Fibroblast of skin of abdomen (primary cell): ENCODE measurements around the gene PIMREG.

Experiments used
- DNase-seq: peaks from one replicate; pipeline ENCODE4 v3.0.0-alpha.2; 2013

The PIMREG gene

DNA sequence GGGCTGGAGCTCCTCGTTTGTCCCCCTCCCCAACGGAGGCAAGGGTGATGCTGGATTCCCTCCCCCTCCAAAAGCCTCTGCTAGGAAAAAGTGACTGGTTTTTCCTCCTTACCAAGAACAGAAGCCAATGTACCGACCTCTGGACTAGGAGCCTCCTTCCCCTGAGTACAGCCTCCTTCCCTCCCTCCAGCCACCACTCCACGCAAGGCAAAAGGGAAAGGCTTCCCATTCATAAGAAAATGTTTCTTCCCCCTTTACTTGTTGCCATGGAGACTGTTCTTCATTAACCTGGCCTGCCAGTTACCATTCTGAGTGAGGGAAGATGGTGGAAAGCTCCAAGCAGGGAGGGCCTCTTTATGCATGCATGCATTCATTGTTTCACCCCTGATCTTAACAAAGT, 4.3 kb upstream of the PIMREG start:
- DNase-seq = no peak

DNA sequence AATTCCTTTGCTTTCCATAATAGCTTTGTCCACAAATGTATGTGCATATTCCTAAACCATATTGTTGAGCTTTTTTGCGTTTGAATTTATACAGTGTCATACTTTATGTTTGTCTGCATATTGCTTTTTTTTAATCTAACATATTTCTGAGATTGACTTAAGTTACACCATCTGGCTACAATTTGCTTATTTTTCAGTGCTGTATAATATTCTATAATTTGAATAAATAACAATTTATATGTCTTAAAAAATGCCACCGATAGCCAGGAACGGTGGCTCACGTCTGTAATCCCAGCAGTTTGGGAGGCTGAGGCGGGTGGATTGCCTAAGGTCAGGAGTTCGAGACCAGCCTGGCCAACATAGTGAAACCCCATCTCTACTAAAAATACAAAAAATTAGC, 1.5 kb upstream of the PIMREG start:
- no peak for DNase-seq

DNA sequence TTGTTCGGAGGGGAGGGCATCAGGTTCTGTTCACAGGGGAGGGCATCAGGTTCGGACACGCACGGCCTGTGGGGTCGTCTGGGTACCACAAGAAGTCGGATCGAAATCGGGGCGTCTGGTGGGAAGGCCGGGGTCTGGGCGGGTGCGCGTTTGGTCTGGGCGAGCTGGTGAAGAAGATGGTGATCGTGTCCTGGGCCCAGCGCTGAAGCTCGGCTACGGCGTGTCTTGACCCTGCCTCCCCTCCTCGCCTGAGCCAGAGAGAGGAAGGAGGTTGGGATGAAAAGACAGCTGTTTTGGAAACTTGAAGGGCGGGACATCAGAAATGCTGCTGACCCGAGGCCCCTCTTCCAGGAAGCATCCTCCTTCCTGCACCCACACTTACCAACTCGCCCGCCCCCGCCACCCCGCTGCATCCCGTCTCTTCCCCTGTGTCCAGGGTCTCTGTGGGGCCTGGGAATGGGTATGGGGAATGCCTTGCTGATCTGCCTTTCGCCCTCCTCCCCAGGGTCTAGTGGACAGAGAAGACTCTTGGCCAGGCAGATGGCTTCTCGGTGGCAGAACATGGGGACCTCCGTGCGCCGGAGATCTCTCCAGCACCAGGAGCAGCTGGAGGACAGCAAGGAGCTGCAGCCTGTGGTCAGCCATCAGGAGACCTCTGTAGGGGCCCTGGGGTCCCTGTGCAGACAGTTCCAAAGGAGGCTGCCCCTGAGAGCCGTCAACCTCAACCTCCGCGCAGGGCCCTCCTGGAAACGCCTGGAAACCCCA, 498 bp downstream of the PIMREG start:
- no peak for DNase-seq

DNA sequence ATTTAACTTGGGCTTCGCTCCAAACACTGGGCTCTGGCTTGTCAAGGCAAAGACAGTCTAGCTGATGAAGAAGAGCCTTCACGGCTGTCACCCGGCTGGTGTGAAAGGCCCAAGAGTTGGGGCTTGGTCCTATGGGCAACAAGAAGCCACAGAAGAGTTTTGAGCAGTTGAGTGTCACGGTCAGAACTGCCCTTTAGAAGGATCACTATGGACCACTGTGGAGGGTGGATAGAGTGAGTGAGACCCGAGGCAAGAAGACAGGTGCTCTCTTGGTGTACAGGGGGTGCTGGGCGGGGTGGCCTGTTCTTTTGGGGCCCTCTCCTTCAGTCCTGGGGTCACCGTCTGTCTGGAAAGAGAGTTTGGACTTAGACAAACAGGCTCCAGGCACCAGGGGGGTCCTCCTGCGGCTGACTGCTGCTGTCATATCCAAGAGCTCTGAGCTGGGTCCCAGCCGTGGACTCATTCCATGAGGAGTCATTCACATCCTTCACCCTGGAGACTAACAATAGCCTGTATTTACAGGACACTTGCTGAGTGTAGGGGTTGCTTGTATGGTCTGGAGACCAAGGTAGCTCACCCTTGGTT, 2.4 kb downstream of the PIMREG start:
- no peak for DNase-seq

DNA sequence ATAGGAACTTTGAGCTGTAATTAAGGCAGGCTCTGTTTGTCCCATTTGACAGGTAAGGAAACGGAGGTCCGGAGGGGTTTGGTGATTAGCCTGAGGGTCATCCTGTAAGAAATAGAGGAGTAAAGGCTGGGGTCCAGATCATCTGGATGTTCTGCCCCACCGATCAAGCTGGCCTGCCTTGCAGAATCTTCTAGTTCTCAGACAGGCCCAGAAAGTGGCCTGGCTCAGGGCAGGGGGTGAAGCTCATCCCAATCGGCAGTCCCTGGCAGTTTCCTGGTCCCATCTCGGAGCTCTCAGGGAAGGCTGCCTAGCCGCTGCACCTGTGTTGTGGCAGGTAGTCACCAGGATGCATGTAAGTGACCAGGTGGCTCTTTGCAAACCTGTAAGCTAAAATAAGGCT, 4.2 kb downstream of the PIMREG start:
- DNase-seq = no peak

DNA sequence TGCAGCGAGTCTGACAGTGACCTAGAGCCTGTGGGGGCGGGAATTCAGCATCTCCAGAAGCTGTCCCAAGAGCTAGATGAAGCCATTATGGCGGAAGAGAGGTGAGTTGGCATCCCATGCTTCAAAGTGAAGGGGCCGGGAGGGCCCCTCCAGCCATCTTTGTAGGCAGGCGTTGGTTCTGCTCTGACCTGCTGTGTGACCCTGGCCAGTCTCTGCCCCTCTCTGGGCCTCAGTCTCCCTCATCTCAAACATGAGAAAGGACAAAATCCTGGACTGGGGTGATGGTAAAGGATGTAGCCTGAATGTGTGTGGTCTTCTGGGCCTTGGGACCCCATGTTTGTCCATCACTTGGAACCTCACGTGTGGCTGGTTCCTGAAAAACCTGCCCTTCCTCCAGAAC, 5.1 kb downstream of the PIMREG start:
- no peak for DNase-seq

DNA sequence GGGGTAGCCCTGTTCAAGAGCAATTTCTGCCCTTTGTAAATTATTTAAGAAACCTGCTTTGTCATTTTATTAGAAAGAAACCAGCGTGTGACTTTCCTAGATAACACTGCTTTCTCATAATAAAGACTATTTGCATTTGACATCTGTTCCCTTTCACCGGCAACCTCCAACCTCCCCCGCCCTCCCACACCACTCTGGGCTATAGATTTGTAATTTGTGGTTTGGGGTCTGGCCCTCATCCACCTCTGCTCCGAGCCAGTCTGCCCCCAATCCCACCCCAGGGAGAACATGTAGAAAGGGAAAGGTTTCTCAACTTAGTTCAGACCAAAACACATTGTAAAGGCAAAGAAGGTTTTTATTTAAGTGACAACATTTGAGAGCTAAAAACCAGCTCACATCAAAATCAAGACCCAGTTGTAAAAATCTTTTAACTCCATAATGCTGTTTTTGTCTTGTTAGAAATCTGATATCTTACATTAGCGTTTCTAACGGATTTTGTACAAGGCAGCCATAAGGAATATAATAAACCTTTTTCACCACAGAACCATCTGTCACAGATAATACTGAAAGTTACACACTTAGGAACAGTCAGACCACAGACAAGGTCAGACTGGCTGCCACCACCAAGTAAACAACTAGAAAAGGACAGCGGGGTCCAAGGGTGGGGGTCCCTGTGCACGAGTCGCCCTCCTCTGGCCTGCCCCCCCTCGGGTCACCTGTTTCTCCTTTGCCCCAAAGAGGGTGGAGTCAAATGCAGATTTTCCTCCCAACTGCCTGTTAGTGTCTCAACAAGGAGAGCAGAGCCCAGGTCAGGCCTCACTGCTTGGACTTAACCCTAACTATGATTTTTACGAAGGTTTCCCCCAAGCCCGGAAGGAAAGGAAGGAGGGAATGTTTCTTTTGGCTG, 6.9 kb downstream of the PIMREG start:
- DNase-seq = no peak

DNA sequence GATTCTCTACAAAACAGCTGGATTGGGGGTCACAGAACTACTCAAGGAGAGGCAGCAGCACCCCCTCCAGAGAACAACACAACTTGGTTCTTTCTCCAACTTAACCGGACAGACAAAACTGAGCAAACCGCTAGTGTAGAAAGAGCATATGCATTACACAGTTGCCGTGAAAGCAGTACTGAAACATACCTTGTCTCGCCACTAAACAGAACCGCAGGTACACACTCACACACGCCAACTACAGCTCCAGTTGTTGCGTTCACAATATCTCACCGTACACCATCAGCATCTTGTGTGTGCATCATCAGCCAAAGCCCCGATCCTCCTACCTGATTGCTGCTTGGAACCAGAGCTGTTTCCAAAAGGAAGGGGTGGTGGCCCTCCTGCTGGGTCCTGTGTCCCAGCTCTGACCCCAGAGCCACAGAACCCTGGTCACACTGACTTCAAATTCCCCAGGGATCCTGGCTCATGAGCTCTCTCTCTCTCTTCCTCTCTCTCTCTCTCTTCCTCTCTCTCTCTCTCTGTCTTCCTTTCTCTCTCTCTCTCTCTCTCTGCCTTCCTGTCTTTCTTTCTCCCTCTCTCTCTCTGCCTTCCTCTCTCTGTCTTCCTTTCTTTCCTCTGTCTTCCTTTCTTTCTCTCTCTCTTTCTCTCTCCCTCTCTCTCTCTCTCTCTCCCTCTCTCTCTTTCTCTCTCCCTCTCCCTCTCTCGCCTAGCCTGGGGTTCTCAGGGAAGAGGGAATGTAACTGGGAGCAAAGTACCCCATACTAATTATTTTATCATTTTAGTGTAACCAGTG, 8.4 kb downstream of the PIMREG start:
- no peak for DNase-seq

DNA sequence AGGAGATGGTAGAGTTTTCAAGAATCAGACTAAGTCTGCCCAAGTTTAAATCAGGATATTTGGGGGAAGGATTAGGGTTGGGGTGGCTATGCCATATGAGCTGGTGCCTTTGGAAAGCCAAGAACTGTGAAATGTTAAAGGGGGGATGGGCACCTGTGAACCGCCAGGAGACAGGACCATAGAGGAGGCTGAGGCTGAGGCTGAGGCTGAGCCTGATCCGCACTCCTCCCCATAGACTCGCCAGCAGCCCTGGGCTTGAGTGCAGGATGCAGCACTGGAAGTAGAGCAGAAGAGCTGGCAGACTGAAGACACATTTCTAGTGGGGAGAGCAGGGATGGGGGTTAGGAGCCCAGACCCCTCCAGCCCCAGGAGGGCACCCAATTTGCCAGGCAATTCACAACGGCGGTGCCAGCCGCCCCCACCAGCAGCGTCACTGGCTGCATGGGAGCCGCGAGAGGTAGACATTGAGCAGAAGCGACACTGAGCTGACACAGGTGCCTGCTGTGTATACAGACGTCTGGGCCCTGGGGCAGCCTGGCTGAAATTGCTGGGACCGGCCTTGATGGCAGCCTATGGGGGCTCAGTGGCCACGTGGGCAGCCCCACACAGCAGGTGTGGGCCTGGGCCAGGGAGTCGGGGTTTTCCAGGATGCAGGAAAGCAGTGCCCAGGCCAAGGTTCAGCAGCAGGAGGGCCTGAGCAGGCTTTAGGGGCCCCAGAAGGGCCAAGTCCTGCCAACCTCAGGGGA, 9.2 kb downstream of the PIMREG start:
- no peak for DNase-seq

DNA sequence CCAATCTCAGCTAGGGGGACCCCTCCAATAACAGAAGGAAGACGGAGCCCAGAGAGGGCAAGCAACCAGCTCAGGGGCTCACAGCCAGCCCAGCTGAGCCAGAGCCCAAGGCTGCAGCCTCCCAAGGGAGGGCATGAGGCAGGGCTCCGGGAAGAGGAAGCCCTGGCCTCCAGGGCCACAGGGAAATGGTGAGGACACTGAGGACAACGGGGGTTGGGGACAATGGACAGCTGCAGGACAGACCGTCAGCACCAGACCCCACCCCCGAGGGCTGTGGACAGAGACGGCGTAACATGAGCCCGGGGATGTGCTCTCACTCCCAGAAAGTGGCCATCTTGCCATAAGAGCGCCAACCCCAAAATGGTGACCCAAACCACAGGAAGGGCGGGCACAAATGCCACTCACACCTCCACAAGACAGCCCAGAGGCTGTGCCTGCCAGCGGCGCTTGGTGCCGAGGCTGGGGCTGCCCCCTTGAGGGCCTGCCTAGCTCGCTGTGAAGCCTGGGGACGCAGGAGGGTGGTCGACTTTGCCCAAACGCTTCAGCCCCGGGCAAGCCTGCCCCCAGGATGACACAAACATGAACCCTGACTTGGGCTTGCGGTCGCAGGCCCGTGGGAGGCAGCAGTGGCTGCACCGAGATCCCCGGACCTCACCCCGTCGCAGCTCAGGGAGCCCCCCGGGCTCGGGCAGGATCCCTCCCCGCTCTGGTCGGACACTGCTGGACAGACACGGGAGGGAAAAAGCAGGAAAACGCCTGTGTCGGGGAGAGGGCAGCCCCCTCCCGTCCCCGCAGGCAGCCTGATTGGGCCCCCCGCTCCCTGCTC, 10.5 kb downstream of the PIMREG start:
- no peak for DNase-seq

DNA sequence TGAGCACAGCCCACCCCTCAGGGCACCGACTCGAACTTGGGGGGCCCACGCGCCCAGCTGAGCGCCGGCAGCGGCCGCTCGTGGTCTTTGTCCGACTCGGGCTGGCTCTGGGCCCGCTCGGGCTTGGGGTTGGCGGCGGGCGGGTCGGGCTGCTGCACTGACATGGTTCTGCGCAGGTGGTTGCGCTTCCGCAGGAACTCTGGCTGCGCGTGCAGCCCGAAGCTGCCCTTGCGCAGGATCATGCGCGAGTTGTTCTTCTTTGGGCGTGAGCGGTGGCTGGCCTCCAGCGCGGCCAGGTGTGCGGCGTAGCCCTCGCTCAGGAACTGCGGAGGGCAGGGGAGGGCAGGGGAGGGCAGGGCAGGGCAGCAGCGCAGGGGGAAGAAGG, 11.1 kb downstream of the PIMREG start:
- DNase-seq = no peak

DNA sequence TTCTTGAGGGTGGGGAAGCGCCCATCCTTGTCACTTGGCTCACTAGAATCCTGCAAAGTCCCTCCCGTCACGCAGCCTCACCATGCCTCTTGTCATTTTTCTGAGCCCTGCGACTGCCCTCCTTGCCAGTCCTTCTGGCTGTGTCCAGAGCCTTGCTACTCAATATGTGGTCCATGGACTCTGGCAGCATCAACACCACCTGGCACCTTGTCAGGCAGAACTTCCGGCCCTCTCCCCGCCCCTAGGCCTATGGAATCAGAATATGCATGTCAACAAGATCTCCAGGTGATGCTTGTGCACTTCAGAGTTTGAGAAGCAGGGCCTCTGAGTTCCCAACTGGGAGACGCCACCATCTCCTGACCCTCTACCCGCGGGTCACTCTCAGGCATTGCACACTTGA, 12.1 kb downstream of the PIMREG start:
- DNase-seq = no peak

DNA sequence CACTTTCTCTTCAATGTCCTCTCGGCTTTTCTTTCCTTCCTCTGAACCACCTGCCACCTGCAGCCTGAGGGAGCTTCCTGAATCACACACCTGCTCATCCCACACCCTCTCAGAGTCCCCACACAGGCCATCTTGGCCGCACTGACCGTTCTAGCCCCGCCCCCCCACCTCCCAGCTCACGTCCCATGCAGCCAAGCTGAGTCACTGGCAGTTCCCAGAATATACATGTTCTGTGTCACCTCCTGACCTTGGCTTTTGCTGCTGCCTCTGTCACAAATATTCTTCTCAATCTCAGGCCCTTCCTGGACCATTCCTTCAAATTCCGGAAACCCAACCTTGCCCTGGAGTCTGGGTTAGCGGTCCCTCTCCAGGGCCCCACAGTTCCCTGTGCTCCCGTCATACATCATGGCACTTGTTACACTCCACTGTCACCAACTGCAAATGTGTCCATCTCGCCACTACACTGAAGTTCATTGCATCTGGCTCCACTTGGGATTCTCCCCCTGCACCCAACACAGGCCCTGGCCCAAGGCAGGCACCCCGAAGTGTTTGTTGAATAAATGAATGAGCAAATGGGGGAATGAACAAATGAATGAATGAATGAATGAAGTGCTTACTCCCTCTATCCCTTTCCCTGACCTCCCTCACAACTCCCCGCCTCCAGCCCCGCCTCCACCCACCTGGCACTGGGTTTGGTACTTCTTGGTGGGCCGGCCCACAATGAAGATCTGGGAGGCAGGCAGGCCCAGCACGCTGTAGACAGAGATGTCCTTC, 12.8 kb downstream of the PIMREG start:
- DNase-seq = no peak

DNA sequence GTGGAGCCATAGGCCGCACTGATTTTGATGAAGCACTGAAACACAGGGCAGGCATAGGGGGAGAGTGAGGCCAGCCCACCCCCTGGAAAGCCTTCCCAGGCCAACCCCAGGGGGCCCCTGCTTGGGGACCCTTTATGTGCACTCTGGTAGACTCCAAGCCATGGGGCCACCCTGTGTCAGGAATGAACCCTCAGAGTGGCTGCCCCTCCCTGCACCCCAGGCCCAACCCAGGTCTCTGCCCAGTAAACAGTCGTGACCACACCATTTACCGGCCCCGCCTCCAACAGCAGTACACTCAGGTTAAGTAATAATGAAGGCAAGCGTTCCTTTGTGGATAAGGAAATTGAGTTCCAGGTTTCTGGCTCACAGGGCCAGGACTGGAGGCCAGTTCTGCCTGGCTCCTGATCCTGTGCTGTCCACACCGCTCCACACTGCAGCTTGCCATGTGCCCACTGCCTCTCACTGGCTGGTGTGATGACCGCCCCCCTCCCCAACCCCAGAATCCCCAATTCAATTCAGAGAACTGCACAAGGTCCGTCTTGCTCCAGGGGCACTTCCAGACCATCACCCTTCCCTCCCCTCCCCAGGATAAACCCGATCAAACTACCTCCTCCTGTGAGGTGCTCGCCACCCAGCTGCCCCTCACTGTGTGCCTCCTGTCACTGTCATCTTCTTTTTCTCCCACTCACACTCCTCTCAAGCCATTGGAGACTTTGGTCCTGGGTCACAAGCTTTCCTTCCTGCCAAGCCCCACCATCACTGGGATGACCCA, 13.6 kb downstream of the PIMREG start:
- DNase-seq = no peak

DNA sequence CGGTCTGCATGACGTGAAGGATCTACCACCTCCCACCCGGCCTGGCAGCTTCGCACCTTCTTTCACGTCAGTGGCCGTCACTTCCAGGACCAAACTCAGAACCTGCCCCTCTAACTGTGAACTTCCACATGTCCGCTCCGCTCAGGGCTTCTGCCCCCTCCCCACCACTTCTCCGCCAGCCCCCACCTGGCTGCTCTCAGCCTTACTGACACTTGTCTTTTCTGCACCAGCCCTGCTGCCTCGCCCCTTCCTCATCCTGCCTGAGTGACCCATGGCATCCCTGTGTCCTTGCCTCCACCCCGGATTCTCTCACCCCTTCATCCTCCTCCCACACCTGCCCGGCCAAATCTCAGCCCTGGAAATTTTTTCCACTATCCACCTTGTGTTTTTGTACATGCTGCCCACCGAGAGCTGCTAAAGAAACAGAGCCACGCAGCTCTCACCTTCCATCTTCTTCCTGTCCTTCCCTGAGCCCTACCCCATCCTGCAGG, 14.2 kb downstream of the PIMREG start:
- DNase-seq = no peak

DNA sequence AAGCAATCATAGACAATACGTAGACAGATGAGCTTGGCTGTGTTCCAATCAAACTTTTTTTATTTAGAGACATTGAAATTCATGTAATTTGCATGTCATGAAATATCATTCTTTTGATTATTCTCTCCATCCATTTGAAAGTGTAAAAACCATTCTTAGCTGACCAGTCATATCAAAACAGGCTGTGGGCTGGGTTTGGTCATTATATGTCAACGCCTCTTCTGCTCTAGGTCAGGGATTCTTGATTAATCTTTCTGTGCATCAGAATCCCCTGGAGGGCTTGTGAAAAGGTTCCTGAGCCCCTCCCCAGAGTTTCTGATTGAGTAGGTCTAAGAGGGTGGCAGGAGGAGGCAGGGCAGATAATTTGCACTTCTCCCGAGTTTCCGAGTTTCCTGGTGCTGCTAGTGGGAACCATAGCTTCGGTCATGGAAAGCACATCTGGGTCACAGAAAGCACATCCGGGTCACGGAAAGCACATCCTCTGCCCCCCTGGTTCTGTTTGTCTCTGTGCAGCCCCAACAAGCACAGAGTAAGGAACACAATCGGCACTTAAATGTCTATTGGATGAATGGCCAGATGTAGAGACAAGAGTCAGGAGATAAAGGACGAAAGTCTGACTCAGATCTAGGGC, 16.4 kb downstream of the PIMREG start:
- DNase-seq = no peak

DNA sequence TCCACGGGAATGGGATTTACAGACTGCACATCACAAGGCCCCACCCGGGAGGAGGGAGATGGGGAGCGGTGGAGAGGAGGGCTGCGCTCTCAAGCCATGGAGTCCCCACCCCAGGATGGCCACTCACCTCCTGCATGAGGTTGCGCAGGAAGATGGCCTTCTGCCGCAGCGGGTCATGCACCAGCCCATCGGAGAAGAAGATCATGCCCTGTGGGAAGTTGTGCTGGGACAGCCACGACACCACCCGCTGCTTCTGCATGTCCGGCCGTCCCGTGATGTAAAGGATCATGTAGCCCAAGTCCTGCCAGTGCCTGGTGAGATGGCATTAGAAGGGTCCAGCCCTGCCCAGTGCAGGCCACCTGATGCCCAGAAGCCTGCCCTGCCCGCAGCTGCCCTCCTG, 17.0 kb downstream of the PIMREG start:
- no peak for DNase-seq

DNA sequence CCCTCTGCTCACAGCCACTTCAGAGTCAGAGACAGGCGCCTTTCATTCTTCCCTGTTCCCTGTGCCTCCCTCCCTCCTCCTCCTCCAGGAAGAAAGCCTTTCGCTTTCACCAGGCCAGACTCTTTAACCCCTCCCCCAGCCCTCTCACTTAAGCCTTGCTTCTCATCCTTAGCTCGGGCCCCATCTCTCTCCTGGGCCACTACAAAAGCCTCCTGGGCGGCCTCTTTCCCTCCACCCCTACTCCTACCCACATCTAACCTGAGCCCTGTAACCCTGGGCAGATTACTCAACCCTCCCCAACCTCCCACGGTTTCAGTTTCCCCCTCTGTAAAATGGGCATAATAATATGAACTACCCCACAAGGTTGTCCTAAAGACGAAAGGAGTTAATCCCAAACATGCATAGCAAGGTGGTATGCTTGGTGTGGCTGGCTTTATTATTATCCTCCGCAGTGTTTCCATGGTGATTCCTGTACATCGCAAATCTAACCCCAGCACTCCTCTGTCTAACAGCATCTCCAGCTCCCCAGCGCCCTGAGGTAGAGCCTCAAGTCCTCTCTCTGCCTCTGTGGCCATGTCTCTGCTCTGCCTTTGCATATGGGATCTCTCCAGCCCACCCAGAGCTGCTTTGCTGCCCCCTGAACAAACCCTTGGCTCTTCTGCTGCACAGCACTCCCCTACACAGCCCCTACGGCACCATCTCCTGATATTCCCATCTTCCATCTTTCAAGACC, 17.7 kb downstream of the PIMREG start:
- DNase-seq = no peak
